Measurements from ENCODE around the gene YIPF4.

DNA sequence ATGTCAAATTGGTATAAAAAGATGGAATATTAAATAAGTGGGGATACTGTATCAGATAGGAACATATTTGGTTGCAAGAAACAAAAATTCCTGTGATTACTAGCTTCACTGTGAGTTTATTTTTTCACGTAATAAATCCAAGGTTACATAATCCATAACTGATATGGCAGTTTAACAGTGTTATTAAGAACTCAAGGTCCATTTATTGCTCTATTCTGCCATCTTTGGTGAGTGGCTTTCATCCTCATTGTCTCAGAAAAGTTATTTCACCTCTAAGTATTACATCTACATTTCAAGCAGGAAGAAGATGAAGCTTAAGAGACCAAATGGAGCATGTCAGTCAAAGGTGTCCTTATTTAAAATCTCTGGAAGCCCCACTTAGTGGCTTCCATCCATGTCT lies 37.2 kb downstream of the YIPF4 start:
- TF ChIP-seq, protein P1, sequence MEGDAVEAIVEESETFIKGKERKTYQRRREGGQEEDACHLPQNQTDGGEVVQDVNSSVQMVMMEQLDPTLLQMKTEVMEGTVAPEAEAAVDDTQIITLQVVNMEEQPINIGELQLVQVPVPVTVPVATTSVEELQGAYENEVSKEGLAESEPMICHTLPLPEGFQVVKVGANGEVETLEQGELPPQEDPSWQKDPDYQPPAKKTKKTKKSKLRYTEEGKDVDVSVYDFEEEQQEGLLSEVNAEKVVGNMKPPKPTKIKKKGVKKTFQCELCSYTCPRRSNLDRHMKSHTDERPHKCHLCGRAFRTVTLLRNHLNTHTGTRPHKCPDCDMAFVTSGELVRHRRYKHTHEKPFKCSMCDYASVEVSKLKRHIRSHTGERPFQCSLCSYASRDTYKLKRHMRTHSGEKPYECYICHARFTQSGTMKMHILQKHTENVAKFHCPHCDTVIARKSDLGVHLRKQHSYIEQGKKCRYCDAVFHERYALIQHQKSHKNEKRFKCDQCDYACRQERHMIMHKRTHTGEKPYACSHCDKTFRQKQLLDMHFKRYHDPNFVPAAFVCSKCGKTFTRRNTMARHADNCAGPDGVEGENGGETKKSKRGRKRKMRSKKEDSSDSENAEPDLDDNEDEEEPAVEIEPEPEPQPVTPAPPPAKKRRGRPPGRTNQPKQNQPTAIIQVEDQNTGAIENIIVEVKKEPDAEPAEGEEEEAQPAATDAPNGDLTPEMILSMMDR (IDR thresholded peaks at IDR 0.05 in 4 of 5, conservative IDR thresholded peaks at IDR 0.05 in 1 of 5), result no peak
- no peak for TF ChIP-seq POLR2A (IDR thresholded peaks at IDR 0.05)

Measured in gastrocnemius medialis (tissue), 4 donors.